Measurements from ENCODE around the gene EIF1B.
"Not testable (repeated sequence)": the region's sequence is repeated elsewhere in the genome, so short reads cannot be mapped to it uniquely, and the experiment has no call there.

EIF1B gene
- total RNA-seq = 20.8 to 23.2 reads per million in 2 donors

DNA sequence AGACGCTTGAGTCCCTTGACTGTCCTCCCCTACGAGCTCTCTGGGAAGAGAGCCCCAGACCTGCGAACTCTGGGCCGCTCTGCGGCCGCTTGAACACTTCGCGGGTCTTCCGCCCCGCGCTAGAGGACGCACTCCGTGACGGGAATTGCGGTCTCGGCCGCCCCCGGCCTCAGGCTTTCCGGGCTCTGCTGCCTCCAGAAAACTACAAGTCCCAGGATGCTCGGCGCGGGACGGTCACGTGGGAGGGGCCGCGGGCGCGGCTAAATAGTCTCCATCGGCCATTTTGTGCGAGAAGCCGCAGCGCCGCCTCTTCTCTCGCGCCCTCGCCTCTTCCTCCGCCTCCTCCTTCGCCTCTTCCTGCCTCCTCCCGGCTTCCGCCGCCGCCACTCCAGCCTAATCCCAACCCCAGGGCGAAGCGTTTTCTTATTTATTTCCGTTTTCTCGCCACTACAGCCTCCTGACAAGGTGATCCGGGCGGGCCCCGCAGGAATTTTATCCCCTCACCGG, at the start of gene EIF1B:
Gene EIF1B (plus strand): TSS at position 290 of the 507 bp plus-strand sequence. CDS start 235 bp downstream, outside the sequence.
- DNase-seq = peak; percentile 98

DNA sequence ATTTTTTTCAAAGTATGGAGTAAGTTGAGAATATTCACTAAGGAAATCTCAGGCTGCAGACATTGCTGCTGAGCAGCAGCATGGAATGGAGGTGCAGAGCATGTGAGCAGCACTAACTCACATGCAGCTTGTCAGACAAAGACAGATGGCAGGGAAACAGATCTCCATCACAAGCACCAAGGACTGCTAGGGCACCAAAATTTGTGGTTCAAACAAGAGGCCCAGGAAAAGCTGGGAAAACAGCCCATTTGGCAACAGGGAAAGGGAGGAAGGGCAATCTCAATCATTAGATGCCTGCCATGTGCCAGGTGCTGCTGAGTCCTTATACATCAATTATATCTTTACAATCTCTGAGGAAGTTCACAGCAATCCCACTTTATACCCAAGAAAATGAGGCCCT, 47.2 kb upstream of the EIF1B start:
- no peak for DNase-seq

DNA sequence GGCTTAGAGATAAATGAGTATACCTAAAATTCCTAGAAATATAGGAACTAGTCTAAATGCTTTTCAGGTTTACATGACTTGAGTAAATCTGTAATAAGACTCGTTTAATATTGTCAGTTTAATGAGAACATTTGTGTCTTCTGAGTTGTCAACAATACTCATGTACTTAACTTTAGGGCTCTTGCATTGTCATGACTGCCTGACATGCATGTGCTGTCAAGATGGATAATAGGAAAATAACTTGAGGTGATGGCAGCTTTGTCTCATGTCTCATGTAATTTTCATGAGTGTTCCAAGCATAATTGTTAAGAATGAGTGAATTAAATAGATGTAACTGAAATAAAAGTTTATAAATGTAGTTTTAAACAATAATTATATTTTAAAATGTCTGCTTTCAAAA, 45.1 kb upstream of the EIF1B start:
- DNase-seq = no peak

DNA sequence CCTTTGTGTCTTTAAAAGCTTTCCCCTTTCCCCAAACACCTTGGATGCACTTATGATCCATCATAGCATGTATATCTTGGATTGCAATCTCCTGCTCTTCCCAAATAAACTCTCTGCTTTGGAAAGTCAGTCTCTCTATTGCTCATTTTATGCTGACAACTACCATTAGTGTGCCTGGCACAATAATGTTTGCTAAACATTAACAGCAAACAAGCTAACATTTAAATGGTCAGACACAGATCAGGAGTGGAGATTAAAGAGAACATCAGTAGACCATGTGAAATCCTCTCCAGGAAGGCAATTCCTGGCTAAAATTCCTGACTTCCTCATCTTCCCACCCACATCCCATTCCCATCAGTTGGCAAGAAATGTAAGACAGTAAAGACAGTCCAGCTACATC, 44.3 kb upstream of the EIF1B start:
- no peak for DNase-seq

DNA sequence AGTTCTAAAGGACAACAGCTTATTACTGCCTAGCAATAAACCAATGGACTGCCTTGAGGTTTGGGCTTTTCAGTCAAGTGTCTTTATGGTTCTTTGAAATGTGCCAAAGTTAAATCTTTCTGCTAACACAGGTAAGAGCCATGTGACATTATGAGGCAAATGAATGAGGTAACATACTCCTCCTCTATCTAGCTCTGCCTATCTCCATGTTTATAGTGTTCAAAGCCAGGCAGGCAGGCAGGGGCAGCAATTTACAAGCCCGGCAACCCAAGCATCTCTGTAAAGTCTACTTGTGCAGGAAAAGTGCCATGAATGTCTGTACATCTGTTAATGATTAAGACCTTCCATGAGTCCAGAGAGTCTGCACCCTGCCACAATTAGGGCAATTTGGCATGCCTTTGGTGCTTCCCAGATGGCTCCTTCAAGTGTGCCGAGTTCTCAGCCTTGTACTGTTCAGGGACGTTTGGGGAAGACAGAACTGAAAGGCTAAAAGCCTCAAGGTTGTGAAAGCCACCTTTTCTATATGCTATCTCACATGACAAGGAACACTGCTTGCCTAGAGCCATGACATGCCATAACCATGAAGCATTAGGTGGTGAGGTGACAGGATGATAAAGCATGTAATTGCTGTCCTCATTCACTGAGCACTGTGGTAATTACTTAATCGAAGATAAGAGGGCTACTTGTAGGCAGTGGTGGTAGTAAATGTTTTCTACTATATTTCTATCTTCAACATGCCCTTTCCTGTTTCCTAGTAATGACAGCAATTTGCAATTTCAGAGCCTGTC, 41.4 kb upstream of the EIF1B start:
- DNase-seq = no peak

DNA sequence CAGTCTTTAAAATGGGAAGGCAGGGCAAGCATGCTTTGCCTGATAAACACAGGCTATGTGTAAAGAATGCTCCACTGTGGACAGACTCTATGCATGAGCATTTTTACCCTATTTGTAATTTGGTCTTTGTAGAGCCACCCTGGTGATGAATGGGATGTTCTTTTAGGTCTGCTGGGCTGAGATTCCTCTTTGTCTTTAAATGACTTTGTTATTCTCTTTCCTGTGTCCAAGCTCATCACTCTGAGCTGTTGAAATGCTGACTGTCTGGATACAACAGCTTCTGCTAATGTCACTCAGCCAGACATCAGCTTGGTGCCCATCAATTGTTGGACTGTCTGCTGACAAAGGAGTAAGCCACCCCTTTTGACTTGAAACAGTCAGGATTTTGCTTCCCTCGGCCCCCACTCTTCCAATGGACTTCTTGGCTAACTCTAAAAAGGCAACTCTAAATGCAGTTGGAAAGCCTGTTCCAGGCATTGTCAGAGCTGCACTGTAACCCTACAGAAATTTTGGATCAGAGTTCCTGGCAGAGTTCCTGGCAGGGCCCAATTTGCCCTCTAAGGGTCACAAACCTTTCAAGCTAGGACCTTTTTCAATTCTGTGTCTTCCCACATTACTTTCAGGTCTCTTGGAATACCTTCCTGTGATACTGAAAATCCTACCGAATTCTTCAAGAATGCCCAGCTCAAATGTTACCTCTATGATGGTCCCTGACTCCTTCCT, 40.5 kb upstream of the EIF1B start:
- no peak for DNase-seq

DNA sequence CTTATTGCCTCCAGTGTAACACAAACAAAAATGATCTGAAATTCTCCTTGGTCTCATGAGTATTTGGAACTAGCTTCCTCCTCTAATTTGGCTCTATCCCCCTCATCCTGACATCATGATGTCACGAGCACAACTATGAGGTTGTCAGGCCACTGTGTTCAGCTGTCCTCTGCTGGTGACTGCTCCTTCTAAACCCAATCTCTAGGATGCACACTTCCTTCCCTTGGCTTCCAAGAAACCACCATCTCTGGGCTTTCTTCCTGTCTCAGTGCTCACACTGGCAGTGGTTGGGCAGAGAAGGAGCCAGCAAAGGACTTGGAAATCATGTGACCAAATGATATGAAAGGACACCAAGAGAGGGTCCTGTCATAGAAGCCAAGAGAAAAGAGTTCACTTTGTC, 30.7 kb upstream of the EIF1B start:
- DNase-seq = no peak

DNA sequence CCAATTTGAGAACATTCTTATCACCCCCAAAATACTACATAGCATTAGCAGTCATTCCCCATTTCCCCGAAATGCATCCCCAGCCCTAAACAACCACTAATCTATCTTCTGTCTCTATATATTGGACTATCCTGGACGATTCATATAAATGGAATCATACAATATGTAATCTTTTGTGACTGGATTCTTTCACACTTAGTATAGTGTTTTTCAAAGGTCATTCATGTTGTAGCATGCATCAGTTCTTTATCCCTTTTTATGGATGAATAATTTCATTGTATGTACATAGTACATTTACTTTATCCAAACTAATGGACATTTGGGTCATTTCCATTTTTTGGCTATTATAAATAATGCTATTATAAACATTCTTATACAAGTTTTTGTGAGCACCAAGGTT, 27.5 kb upstream of the EIF1B start:
- no peak for DNase-seq

DNA sequence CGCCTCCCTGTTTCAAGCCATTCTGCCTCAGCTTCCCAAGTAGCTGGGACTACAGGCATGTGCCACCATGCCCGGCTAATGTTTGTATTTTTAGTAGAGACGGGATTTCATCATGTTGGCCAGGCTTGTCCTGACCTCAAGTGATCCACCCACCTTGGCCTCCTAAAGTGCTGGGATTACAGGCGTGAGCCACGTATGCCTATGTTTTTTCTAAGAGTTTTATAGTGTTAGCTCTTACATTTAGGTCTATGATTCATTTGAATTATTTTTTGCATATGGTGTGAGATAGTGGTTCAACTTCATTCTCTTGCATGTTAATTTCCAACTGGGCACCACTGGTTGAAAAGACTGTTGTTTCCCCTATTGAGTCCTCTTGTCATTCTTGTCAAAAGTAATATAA, 26.4 kb upstream of the EIF1B start:
- not testable (repeated sequence) for DNase-seq

DNA sequence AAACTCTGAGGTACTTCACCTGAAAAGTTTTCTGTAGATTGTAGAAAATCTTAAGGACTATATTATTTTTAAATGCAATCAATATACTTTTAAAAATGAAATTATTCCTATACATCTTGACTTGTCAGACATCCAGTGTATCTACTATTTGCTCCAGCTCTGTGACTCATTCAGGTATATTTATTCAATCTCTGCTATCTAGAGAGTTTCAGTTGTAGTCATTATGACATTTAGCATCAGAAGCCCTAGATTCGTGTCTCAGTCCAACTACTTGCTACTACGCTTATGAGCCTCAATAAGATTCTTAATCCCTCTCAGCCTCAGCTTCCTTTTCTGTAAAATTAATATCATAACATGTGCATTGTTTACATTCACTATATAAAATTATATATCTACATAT, 22.3 kb upstream of the EIF1B start:
- DNase-seq = no peak

DNA sequence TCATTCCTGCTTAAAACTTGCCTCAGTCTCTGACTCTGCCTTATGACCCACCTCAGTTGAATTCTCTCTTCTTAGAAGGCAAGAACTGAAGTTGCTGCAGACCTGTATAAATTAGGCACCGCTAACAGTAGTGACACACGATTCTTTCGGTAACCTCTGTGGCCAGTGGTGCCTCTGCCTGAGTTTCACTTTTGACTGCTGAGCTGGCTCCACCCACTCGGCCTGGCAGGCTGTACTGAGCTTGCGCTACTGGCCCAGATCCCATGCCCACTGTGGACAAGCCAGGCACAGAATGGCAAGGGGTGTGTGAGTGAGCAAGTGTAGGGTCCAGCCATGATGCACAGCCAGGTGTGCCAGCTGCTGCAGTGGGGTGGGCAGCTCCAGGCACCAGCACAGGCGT, 19.1 kb upstream of the EIF1B start:
- peak; percentile 13 for DNase-seq

DNA sequence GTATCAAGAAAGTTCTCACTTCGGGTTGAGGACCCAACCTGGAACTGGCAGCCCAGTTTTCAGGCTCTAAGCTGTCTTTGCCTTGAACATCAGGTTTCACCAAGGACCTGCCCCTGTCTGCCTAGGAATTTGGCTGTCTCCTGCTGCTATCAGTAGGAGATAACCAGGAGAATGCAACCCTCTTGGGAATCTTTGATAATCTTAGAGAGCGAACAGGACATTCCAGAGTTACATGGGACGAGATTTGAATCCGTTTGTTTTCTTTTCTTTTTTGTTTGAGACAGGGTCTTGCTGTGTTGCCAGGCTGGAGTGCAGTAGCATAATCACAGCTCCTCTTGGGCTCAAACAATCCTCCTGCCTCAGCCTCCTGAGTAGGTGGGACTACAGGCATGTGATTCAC, 18.0 kb upstream of the EIF1B start:
- no peak for DNase-seq

DNA sequence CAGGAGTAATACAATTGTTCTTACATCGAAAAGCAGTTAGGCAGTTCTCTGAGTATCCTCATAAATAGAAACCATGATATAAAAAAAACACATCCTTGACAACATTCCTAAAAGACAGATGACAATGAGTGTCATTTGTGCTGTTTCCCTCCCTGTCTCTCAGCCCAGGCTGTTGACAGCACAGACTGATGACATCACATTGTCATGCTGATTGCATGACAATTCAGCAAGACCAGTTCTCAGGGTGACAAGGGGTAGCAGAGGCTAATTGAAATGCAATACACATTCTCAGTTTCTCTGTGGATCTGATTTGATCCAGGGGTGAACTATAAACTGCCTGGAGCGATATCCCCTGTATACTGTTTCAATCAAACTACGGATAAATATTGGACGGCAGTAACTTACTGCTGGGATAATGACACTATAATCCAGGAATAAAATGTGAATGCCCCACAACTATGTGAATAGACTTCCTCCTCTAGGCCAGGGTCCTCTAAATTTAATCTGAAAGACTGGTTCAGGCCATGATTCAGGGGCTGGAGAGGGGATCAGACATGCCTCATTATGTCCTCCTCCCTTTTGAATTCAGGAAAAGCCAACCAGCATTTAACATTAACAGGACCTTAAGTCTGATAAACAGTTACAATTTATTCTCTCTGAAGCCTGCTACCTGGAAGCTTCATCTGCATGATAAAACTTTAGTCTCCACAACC, 16.7 kb upstream of the EIF1B start:
- no peak for DNase-seq

DNA sequence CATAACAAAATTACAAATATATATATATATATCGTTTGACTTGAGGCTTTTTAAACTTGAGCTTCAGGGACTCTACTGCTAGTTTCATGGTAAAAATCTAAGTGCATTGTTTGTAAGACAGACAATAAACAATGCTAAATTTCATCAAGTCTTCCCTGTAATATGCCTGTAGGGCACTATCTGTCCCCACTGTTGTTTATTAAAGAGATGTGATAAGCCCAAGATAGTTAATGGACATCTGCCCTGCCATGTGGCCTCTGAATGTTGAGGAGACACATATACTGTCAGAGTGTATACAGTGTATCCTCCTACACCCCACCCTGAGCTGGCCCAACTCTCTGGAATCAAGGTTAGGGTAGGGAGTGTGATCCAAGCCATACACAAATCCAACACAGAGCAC, 15.1 kb upstream of the EIF1B start:
- no peak for DNase-seq

DNA sequence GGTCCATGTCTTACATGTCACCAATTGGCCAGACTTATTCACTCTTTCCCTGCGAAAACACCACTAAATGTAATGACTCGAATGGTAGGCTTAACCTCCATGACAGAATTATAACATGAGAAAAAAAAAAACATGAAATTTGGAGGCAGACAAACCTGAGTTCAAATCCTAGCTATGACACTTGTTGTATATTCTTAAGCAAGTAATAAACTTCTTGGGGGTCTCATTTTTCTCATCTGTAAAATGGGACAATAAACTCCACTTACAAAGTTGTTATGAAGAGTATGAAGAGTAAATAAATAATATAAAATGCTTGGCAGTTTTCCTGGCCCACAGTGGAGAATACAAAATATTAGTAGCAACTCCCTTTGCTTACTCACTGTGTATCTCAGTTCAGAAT, 11.4 kb upstream of the EIF1B start:
- no peak for DNase-seq

DNA sequence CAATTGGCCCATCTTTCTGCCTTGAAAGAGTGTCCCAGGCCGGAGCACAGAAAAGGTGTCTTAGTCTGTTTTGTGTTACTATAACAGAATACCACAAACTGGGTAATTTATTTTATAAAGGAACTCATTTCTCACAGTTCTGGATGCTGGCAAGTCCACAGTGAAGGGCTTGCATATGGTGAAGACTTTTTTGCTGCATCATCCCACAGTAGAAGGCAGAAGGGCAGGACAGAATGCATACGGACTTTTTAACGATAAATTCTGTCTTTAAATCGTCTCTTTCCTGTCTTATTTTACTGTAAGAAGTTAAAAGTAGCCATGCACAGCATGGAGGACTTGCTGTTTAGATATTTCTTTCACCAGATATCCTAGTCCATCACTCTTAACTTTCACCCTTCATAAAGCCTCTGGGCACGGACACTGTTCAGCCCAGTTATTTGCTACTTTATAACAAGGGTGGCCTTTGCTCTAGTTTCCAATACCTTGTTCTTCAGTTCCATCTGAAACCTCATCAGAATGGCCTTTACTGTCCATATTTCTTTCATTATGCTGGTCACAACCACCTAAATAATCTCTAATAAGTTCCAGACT, 10.3 kb upstream of the EIF1B start:
- DNase-seq = no peak

DNA sequence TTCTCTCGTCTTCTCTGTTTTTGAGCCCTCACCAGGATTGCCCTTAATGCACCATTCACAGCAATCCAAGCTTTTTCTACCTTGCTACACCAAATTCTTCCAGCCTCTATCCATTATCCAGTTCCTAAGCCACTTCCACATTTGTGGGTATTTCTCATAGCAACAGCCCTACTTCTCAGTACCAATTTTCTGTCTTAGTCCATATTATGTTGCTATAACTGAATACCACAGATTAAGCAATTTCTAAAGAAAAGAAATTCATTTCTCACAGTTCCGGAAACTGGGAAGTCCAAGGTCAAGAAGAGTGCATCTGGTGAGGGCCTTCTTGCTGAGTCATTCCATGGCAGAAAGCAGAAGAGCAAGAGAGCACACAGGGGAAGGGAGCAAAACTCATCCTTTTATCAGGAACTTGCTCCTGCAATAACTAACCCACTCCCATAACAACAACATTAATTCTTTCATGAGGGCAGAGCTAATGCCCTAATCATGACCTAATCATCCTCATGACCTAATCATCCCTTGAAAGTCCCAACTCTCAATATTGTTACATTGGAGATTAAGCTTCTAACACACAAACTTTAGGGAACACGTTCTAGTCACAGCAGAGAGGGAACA, 9.7 kb upstream of the EIF1B start:
- DNase-seq = no peak

DNA sequence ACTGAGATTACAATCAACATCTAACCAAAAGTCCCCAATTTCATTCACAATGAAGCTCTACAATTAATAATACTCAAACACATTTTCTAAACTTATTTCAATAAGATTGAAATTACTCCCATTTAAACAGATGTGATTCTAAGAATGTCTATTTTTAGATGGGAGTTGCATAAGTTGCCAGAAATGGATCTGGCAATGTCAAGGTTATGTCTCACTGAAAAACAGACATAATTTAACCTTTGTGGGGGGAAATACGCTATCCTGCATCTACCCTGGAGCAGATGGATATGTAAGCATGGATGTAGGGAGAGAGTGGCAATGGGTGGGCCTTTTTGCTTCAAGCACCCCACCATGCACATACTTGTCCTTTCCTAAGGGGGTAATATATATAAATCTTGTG, 6.7 kb upstream of the EIF1B start:
- DNase-seq = no peak

DNA sequence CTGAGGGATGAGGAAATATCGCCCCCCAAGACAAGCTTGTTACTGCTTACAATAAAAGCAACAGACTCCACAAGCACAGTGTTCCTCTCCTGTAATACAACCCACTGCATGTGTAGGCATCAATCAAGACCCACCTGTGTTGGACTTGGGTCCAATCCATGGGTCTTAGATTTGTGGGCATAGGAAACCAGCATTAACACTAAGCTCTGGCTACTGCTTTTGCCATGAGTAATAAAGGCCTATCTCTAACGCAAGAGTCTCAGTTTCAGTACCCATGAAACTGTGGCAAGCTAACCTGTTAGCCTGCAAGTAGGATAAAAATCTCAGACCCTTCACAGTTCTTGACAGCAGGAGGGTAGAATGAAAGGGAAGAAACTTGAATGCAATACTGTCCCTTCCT, 5.2 kb upstream of the EIF1B start:
- DNase-seq = no peak

DNA sequence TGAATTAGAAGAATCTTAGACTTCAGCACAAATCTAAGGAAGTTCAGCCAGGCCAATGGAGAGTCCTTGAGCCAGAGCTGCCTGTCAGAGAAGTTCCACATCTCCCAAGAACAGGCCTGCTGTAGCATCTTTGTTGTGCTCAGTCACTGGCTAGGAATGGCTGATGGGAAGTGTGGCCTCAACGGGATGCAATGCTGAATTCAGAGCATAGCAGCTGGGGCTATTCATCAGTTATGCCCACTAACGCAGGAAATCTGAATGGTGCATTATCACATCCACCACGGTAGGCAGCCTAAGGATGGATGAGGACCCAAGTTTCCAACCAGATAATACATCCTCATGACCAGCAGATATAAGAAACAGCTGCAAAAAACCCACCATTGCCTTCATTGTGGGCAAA, 3.2 kb upstream of the EIF1B start:
- no peak for DNase-seq

DNA sequence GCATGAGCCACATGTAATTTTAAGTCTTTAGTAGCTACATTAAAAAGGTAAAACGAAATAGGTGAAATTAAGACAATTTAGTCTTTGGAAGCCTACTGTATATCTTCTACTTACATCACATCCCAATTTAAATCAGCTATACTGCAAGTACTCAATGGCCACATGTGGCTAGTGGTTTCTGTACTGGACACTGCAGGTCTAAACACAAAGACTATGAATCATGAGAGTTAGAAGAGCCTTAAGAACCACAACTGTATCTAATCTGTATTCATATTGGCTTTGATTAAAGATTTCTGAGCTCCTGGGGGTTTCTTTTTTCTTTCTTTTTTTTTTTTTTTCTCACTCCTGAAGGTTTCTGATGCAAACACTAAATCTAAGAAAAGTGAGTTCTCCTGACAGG, 2.3 kb upstream of the EIF1B start:
- no peak for DNase-seq

DNA sequence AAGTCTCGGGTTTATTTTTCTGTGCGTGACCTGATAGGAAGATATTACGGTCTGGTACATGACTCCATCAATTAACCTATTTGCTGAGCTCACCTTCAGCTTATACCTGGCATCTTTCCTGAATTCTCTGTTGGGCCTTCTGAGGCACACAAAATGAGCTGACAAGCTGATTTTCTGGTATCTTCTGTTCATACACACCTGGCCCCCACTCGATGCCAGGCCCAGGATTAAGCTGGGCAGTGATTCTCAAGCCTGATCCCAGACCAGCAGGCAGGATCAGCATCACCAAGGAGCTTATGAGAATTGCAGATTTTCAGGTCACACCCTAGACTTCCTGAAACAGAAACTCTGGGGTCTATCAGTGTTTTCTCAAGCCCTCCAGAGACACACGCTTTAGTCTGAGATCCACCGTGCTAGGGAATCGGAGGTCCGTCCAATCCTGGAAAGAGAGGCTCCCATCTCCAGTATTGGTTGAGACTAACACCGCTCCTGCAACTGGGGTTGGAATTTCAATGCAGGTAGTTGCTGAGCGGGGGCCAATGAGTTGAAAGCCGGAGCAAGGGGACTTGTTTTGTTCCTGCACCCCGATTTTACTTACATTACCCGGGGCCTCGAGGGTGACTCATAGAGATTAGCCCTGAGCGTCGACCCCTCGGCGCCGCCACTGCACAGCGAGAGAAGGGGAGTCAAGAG, 636 bp upstream of the EIF1B start:
- no peak for DNase-seq

All from T-helper 9 cell (primary cell).